Lung (tissue), 12 donors: ENCODE results near the gene CYP26C1. TPM values are rescaled to one million over a fixed set of nuclear protein-coding genes. Genes with fewer than 3 reads are reported as not detected.

Experiments
- ATAC-seq: fragments of 200-7000 bp; cut with Tn5 transposase; one replicate; pipeline ENCODE4 v1.9.1; 2020; ENCODE audit warnings: moderate number of reproducible peaks; ENCODE audit not compliant: insufficient read depth, low FRiP score
- DNase-seq, 3 donors: peaks; one replicate each; pipeline ENCODE4 v3.0.0-alpha.2; 2013 to 2017
- H3K27ac ChIP-seq, 2 donors: one replicate each; pipeline ENCODE4 v1.5.1; 2013; ENCODE audit warnings: mild to moderate bottlenecking in 2 of 2, moderate library complexity in 2 of 2, control low read depth in 1 of 2, inconsistent platforms in 1 of 2, low read depth in 1 of 2, low read length in 1 of 2
- H3K27me3 ChIP-seq, 3 donors: one replicate each; pipeline ENCODE4 v1.5.1; 2013; ENCODE audit warnings: low read length in 2 of 3; ENCODE audit not compliant: control insufficient read depth in 3 of 3, insufficient read depth in 3 of 3
- H3K36me3 ChIP-seq, 4 donors: one replicate each; pipeline ENCODE4 v1.5.1; 2013; ENCODE audit warnings: low read length in 4 of 4, mild to moderate bottlenecking in 1 of 4, moderate library complexity in 1 of 4; ENCODE audit not compliant: control insufficient read depth in 4 of 4, insufficient read depth in 4 of 4
- H3K4me1 ChIP-seq, 5 donors: one replicate each; pipeline ENCODE4 v1.5.1; 2013; ENCODE audit warnings: low read length in 5 of 5, mild to moderate bottlenecking in 2 of 5, moderate library complexity in 1 of 5; ENCODE audit not compliant: control insufficient read depth in 5 of 5, insufficient read depth in 5 of 5
- H3K4me3 ChIP-seq: one replicate; pipeline ENCODE4 v1.5.1; 2013; ENCODE audit warnings: mild to moderate bottlenecking, control low read depth, moderate library complexity
- H3K9ac ChIP-seq, 2 donors: one replicate each; pipeline ENCODE4 v1.5.1; 2013; ENCODE audit warnings: low read length in 2 of 2, control low read depth in 1 of 2; ENCODE audit not compliant: insufficient read depth in 1 of 2
- H3K9me3 ChIP-seq, 4 donors: one replicate each; pipeline ENCODE4 v1.5.1; 2013; ENCODE audit warnings: low read length in 3 of 4, mild to moderate bottlenecking in 1 of 4, moderate library complexity in 1 of 4; ENCODE audit not compliant: control insufficient read depth in 4 of 4, insufficient read depth in 3 of 4
- WGBS, 2 donors: extraction: QIAGEN DNeasy Blood & Tissue Kit; methylation state at CpG; one replicate each; pipeline ENCODE4 v1.1.7; 2013; 5-methylcytosine and 5-hydroxymethylcytosine counted together
- polyA plus RNA-seq, 2 donors: library from polyadenylated mRNA; stranded (reverse); fragments of 200-250 nt; gene quantifications; one replicate each; pipeline ENCODE4 v1.2.1, GENCODE V29; 2013
- total RNA-seq, 2 donors: library from RNA; depleted of rRNA in 1 of 2; stranded (reverse); fragments of >200 nt in 1 of 2; gene quantifications; one replicate each; pipeline ENCODE4 v1.2.1, GENCODE V29; 2014 to 2021
- TF ChIP-seq, protein P1 (sequence below): IDR thresholded peaks from 2 replicates; pipeline ENCODE4 v1.5.1; 2012; ENCODE audit warnings: mild to moderate bottlenecking; ENCODE audit errors: control extremely low read depth, extremely low read depth
- donor health status: control.
- donor health status: control.
- donor health status: Bipolar disorder and iron deficiency.
- donor health status: healthy.
- donor health status: DM: yes; HTN: yes; CAD: no.

Gene CYP26C1
- total and polyA plus RNA-seq, 4 donors: 0.02 to 0.77 (median 0.06) TPM; not detected in 1

DNA sequence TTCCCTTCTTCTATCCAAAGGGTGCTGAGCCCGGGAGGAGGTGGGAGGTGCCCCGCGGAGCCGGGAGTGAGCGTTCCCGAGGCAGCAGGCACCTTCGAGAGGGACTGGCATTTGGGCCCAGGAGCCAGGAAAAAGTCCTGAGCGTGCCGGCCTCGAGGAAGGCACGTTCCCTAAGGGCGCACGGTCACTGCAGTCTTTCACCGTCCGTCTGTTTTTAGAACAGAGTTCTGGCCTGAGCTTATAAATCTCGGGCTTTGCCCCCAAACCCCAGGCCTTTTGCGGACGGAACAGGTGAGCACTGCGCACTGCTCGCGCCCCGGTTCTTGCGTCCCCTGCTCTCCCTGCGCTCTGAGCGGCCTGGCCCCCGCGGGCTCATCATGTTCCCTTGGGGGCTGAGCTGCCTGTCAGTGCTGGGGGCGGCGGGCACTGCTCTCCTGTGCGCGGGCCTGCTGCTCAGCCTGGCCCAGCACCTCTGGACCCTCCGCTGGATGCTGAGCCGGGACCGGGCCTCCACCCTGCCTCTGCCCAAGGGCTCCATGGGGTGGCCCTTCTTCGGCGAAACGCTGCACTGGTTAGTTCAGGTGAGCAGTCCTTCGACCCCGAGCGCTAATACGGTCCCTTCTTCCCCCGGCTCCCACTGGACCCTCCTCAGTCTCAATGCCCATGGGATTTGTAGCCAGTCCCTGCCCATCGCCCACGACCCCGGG lies 442 bp downstream of the CYP26C1 start:
- TF ChIP-seq, protein P1, sequence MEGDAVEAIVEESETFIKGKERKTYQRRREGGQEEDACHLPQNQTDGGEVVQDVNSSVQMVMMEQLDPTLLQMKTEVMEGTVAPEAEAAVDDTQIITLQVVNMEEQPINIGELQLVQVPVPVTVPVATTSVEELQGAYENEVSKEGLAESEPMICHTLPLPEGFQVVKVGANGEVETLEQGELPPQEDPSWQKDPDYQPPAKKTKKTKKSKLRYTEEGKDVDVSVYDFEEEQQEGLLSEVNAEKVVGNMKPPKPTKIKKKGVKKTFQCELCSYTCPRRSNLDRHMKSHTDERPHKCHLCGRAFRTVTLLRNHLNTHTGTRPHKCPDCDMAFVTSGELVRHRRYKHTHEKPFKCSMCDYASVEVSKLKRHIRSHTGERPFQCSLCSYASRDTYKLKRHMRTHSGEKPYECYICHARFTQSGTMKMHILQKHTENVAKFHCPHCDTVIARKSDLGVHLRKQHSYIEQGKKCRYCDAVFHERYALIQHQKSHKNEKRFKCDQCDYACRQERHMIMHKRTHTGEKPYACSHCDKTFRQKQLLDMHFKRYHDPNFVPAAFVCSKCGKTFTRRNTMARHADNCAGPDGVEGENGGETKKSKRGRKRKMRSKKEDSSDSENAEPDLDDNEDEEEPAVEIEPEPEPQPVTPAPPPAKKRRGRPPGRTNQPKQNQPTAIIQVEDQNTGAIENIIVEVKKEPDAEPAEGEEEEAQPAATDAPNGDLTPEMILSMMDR: no peak
- peaks cover 0 to 3% (median 0%) of the 10 kb centered on the region in 4 donors for H3K36me3 ChIP-seq
- H3K27me3 ChIP-seq: peaks cover 0 to 69% (median 63%) of the 10 kb centered on the region in 3 donors
- H3K27ac ChIP-seq: no peak overlapping the region
- peaks cover 0 to 6% (median 0%) of the 10 kb centered on the region in 4 donors for H3K9me3 ChIP-seq
- H3K9ac ChIP-seq: no peak overlapping the region
- DNase-seq (no peak), ATAC-seq (no peak)
- 34 to 52% methylated on average over 43 to 45 of the region's 45 CpGs for WGBS, 2 donors
- peaks cover 0 to 20% (median 12%) of the 10 kb centered on the region in 5 donors for H3K4me1 ChIP-seq
- no peak overlapping the region for H3K4me3 ChIP-seq

DNA sequence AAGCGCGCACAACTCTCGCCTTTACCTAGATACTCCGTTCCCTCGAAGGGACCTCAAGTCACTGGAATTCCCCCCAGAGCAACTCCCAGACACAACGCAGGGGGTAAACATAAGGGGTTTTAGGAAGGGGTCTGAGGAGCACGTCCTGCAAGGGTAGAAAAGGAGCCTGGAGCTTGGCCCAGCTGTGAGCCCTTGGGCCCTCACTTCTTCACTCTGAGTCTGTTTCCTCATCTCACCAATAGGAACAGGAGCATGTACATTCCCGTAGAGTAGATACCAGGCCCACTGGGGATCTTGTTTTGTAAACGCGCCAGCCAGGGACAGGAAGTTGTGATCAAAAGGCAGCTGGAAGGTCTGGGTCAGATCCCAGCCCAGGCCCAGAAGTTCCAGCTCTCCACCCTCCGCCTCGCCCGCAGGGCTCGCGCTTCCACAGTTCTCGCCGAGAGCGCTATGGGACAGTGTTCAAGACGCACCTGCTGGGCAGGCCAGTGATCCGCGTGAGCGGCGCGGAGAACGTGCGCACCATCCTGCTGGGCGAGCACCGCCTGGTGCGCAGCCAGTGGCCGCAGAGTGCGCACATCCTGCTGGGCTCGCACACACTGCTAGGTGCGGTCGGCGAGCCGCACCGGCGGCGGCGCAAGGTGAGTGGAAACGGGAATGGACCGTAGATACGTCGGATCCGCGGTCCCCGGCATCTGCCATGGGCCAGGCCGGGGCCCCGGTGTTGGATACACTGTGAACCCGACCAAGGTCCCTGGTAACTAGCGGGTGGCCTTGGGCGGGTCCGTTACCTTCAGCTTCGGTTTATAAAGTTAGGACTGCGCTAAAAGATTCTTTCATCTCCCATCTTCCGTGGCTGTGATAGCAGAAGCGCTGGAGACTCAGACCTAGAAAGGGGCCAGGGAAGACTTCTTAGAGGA lies 1.3 kb downstream of the CYP26C1 start:
- WGBS, 2 donors: 8 to 18% methylated on average over 56 to 57 of the region's 57 CpGs
- Histone ChIP-seq H3K4me1 (peaks cover 0 to 20% (median 12%) of the 10 kb centered on the region in 5 donors), H3K9ac (no peak overlapping the region), H3K36me3 (peaks cover 0 to 3% (median 0%) of the 10 kb centered on the region in 4 donors), H3K27ac (no peak overlapping the region), H3K9me3 (peaks cover 0 to 6% (median 0%) of the 10 kb centered on the region in 4 donors), H3K4me3 (no peak overlapping the region), H3K27me3 (peaks cover 0 to 76% (median 71%) of the 10 kb centered on the region in 3 donors)
- TF ChIP-seq, protein P1: no peak
- no peak for DNase-seq
- no peak for ATAC-seq

DNA sequence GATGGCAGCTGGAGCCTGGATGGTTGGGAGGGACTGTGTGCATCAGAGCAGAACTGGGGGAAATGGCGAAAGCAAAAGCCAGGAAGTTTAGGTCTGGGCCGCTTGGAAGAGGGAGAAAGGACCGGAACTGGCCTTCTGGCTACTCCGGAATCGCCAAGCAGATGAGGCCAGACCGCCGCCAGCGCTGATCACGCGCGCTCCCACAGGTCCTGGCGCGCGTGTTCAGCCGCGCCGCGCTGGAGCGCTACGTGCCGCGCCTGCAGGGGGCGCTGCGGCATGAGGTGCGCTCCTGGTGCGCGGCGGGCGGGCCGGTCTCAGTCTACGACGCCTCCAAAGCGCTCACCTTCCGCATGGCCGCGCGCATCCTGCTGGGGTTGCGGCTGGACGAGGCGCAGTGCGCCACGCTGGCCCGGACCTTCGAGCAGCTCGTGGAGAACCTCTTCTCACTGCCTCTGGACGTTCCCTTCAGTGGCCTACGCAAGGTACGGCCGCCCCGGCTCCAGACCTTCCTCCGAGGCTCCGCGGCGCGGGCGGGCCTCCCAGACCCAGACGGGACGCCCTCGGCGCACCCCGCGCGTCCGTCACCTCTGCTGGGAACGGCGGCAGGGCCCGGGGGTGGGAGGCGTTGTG lies 2.0 kb downstream of the CYP26C1 start:
- TF ChIP-seq, protein P1: no peak
- Histone ChIP-seq H3K27ac (no peak overlapping the region), H3K9ac (no peak overlapping the region), H3K27me3 (peaks cover 0 to 84% (median 77%) of the 10 kb centered on the region in 3 donors), H3K4me1 (peaks cover 0 to 20% (median 12%) of the 10 kb centered on the region in 5 donors), H3K9me3 (peaks cover 0 to 6% (median 0%) of the 10 kb centered on the region in 4 donors), H3K36me3 (peaks cover 0 to 3% (median 0%) of the 10 kb centered on the region in 4 donors), H3K4me3 (no peak overlapping the region)
- DNase-seq (peak in 1 of 3 donors; percentile 36), ATAC-seq (peak; percentile 43)
- 1 to 13% methylated on average over 64 to 68 of the region's 68 CpGs for WGBS, 2 donors
